CD4-positive, CD25-positive, alpha-beta regulatory T cell (primary cell): ENCODE measurements around the gene NACAD. TPM values are rescaled to one million over a fixed set of nuclear protein-coding genes. Genes with fewer than 3 reads are reported as not detected.

Experiments used
- ATAC-seq, 2 donors: fragments of 150-1000 bp; cut with Tn5 transposase; one replicate each; pipeline ENCODE4 v1.10.0; 2021; ENCODE audit warnings: low read depth in 2 of 2, moderate number of reproducible peaks in 2 of 2, moderate library complexity in 1 of 2
- DNase-seq, 3 donors: peaks; one replicate each; pipeline versions ENCODE4 v3.0.0 to v3.0.0-alpha.2; 2012 to 2022; ENCODE audit warnings: mixed read lengths in 1 of 3
- H3K27ac ChIP-seq: one replicate; pipeline ENCODE4 v1.7.0; 2013; ENCODE audit warnings: mild to moderate bottlenecking, low read length; ENCODE audit not compliant: insufficient read depth, poor library complexity, severe bottlenecking
- H3K27me3 ChIP-seq: one replicate; pipeline ENCODE4 v1.7.0; 2013; ENCODE audit warnings: low read length; ENCODE audit not compliant: control insufficient read depth, insufficient read depth
- H3K36me3 ChIP-seq: one replicate; pipeline ENCODE4 v1.7.0; 2013; ENCODE audit warnings: mild to moderate bottlenecking, low read length, moderate library complexity; ENCODE audit not compliant: control insufficient read depth, insufficient read depth
- H3K4me1 ChIP-seq: 2 replicates; pipeline ENCODE4 v1.7.0; 2013; ENCODE audit warnings: mild to moderate bottlenecking, low read length; ENCODE audit not compliant: insufficient read depth, control insufficient read depth, poor library complexity, severe bottlenecking
- H3K4me3 ChIP-seq: one replicate; pipeline ENCODE4 v1.7.0; 2013; ENCODE audit warnings: low read depth, mild to moderate bottlenecking, low read length, moderate library complexity
- H3K9me3 ChIP-seq, 2 experiments: 1 replicate in 1 of 2; 2 replicates in 1 of 2; pipeline ENCODE4 v1.7.0; 2013; ENCODE audit warnings: low read length in 2 of 2, mild to moderate bottlenecking in 1 of 2, moderate library complexity in 1 of 2; ENCODE audit not compliant: control insufficient read depth in 2 of 2
- H3K27ac Mint-ChIP-seq, 3 donors: one replicate each; pipeline ENCODE4 v1.8.0; 2020 to 2022; ENCODE audit warnings: mild to moderate bottlenecking in 3 of 3, mixed read lengths in 3 of 3, moderate library complexity in 2 of 3
- H3K27me3 Mint-ChIP-seq: one replicate; pipeline ENCODE4 v1.8.0; 2022; ENCODE audit warnings: mild to moderate bottlenecking, mixed read lengths
- H3K36me3 Mint-ChIP-seq: one replicate; pipeline ENCODE4 v1.8.0; 2020; ENCODE audit warnings: mixed read lengths
- H3K4me1 Mint-ChIP-seq, 4 donors: one replicate each; pipeline ENCODE4 v1.8.0; 2020 to 2022; ENCODE audit warnings: mixed read lengths in 4 of 4, mild to moderate bottlenecking in 1 of 4
- H3K4me3 Mint-ChIP-seq, 4 donors: one replicate each; pipeline ENCODE4 v1.8.0; 2020 to 2022; ENCODE audit warnings: mild to moderate bottlenecking in 4 of 4, mixed read lengths in 4 of 4, moderate library complexity in 3 of 4
- H3K9me3 Mint-ChIP-seq, 7 donors: one replicate each; pipeline ENCODE4 v1.8.0; 2020 to 2022; ENCODE audit warnings: mixed read lengths in 7 of 7, mild to moderate bottlenecking in 3 of 7, moderate library complexity in 2 of 7
- polyA plus RNA-seq, 4 donors: library from polyadenylated mRNA; unstranded; fragments of 300-500 nt; fragmentation: Illumina TruSeq; gene quantifications; one replicate each; pipeline ENCODE4 v1.2.3, GENCODE V29; 2021
- total RNA-seq: library from RNA; stranded (reverse); gene quantifications from one replicate; pipeline ENCODE4 v1.2.3, GENCODE V29; 2022

The NACAD gene
- total and polyA plus RNA-seq, 5 donors from 2014 or later, result 0.07 TPM; not detected in 4

DNA sequence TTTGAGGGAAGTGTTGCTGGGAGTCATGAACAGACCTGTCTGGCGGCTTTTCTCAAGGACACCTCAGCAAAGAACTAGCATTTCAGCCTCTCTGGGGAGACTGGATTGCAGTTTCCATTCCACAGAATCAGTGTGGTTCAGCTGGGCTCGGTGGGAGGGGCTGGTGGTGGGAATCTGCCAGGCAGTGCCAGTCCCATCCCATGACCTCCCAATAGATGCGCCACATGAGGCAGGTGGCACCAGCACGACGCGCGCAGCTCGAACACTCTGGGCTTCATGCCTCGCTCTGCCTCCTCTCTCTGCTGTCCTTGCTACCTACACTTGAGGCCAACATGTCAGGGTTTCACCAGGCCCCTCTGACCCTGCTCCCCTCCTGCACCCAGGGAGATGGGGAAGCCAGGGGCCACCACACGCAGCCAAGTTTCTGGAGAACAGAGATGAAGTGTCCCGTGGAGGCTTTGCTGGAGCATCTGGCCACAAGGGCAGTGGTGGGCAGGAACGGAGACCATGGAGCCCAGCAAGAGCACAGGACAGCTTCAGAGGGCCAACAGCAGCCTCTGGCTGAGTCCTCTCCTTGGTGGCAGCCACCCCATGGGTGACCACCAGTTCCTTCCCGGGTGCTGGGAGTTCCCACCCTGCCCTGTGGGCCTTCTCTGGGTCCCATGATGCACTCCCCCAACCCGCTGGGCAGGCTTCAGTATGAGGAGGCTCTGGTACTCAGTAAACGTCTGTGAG lies 2.3 kb downstream of the NACAD start:
- ATAC-seq (no peak), DNase-seq (no peak)
- no peak overlapping the region for H3K4me3 ChIP-seq
- Mint-ChIP-seq H3K27ac (peak overlapping the region in 2 of 3 donors; percentile 15 to 52), H3K4me3 (peak overlapping the region in 1 of 4 donors; percentile 66), H3K36me3 (no peaks in the 10 kb centered on the region), H3K27me3 (peaks cover 23% of the 10 kb centered on the region), H3K9me3 (peaks cover 0 to 1% (median 0%) of the 10 kb centered on the region in 7 donors), H3K4me1 (peaks cover 0 to 12% (median 0%) of the 10 kb centered on the region in 4 donors)
- no peaks in the 10 kb centered on the region for H3K27me3 ChIP-seq
- H3K27ac ChIP-seq, result no peak overlapping the region
- no peaks in the 10 kb centered on the region for H3K36me3 ChIP-seq
- H3K4me1 ChIP-seq, result peaks cover 15% of the 10 kb centered on the region
- H3K9me3 ChIP-seq, result no peaks in the 10 kb centered on the region

- Mint-ChIP-seq H3K9me3 (no peaks in the 10 kb centered on the region), H3K36me3 (no peaks in the 10 kb centered on the region), H3K4me3 (no peak overlapping the region), H3K27ac (no peak overlapping the region), H3K27me3 (peaks cover 23% of the 10 kb centered on the region), H3K4me1 (peaks cover 0 to 12% (median 0%) of the 10 kb centered on the region in 4 donors)
- DNase-seq, result no peak
- no peak overlapping the region for H3K4me3 ChIP-seq
- H3K27me3 ChIP-seq, result no peaks in the 10 kb centered on the region
- H3K4me1 ChIP-seq, result peaks cover 15% of the 10 kb centered on the region
- no peaks in the 10 kb centered on the region for H3K9me3 ChIP-seq
- H3K36me3 ChIP-seq, result no peaks in the 10 kb centered on the region
- no peak overlapping the region for H3K27ac ChIP-seq
- ATAC-seq, result no peak
These were observed 3.1 kb downstream of the NACAD start for GRCh38 chr7:45085619-45086200.

- DNase-seq, result no peak
- no peak overlapping the region for H3K4me3 Mint-ChIP-seq
- H3K27ac Mint-ChIP-seq, result no peak overlapping the region
These were observed 3.7 kb downstream of the NACAD start for GRCh38 chr7:45084901-45085618.

DNA sequence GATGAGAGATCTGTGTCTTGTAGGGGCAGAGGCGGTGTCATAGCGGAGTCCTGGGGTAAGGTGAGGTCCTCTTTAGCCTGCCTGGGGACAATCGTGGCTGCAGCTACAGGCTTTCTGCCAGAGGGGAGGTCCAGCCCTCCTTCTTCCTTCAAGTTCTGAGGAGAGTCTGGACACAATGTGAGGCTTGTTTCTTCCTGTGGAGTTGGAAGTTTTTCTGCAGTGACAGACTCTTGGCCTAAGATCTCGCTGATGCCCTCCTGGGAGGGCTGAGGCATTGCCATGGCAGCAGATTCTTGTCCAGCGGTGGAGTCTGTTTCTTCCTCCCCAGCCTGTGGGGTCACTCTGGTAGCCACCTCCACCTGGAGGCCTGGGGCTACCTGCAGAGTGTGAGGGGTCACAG lies 4.4 kb downstream of the NACAD start:
- H3K36me3 Mint-ChIP-seq, result no peaks in the 10 kb centered on the region
- H3K9me3 Mint-ChIP-seq, result no peaks in the 10 kb centered on the region
- no peak overlapping the region for H3K4me3 Mint-ChIP-seq
- peaks cover 12% of the 10 kb centered on the region for H3K4me1 ChIP-seq
- peaks cover 11% of the 10 kb centered on the region for H3K27me3 Mint-ChIP-seq
- no peak for ATAC-seq
- H3K27me3 ChIP-seq, result no peaks in the 10 kb centered on the region
- no peaks in the 10 kb centered on the region for H3K36me3 ChIP-seq
- no peak overlapping the region for H3K27ac ChIP-seq
- no peaks in the 10 kb centered on the region for H3K9me3 ChIP-seq
- peaks cover 0 to 9% (median 0%) of the 10 kb centered on the region in 4 donors for H3K4me1 Mint-ChIP-seq
- no peak overlapping the region for H3K4me3 ChIP-seq
- DNase-seq, result no peak
- no peak overlapping the region for H3K27ac Mint-ChIP-seq

More at GRCh38 chr7:45084901-45085618, 3.7 kb downstream of the NACAD start:
- Histone ChIP-seq H3K27me3 (no peaks in the 10 kb centered on the region), H3K4me1 (peaks cover 15% of the 10 kb centered on the region), H3K4me3 (no peak overlapping the region), H3K27ac (no peak overlapping the region), H3K9me3 (no peaks in the 10 kb centered on the region), H3K36me3 (no peaks in the 10 kb centered on the region)
- Mint-ChIP-seq H3K27me3 (peaks cover 18% of the 10 kb centered on the region), H3K9me3 (no peaks in the 10 kb centered on the region), H3K4me1 (peaks cover 0 to 12% (median 0%) of the 10 kb centered on the region in 4 donors), H3K36me3 (no peaks in the 10 kb centered on the region)
- ATAC-seq, result no peak

DNA sequence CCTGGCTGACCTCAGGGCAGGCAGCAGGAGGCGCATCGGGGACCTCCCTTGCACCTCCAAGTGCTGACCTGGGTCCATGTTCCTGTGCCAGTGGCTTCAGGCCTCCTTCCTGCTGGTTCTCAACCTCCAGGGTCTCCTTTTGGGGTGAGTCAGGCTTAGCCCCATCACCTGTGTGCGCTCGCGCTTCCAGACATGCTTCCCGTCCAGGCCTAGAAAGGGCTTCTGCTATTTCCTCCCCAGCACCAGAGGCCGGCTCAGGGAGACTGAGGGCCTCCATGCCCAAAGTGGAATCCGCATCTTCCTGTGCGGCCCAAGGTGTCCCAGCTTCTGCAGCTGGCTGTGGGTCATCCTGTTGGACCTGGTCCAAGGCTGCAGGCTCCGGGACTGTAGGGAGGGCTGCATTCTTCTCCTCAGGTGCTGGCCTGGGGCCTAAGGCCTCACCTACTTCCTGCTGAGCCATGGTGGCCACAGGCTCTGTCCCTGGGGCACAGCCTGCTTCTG lies 5.9 kb downstream of the NACAD start:
- Mint-ChIP-seq H3K9me3 (no peaks in the 10 kb centered on the region), H3K27ac (no peak overlapping the region), H3K27me3 (peaks cover 9% of the 10 kb centered on the region), H3K4me3 (no peak overlapping the region), H3K4me1 (peaks cover 0 to 6% (median 0%) of the 10 kb centered on the region in 4 donors), H3K36me3 (no peaks in the 10 kb centered on the region)
- H3K27ac ChIP-seq, result no peak overlapping the region
- no peaks in the 10 kb centered on the region for H3K4me1 ChIP-seq
- DNase-seq (no peak), ATAC-seq (no peak)
- no peaks in the 10 kb centered on the region for H3K36me3 ChIP-seq
- H3K4me3 ChIP-seq, result no peak overlapping the region
- no peaks in the 10 kb centered on the region for H3K27me3 ChIP-seq
- no peaks in the 10 kb centered on the region for H3K9me3 ChIP-seq

GRCh38 chr7:45082031-45082830 lies 6.5 kb downstream of the NACAD start:
- Mint-ChIP-seq H3K4me3 (no peak overlapping the region), H3K27ac (no peak overlapping the region), H3K9me3 (no peaks in the 10 kb centered on the region), H3K36me3 (no peaks in the 10 kb centered on the region), H3K27me3 (peaks cover 7% of the 10 kb centered on the region), H3K4me1 (peaks cover 0 to 8% (median 0%) of the 10 kb centered on the region in 4 donors)
- no peaks in the 10 kb centered on the region for H3K9me3 ChIP-seq
- H3K27ac ChIP-seq, result no peak overlapping the region
- no peaks in the 10 kb centered on the region for H3K27me3 ChIP-seq
- DNase-seq (no peak), ATAC-seq (no peak)
- peaks cover 5% of the 10 kb centered on the region for H3K36me3 ChIP-seq
- no peaks in the 10 kb centered on the region for H3K4me1 ChIP-seq
- H3K4me3 ChIP-seq, result no peak overlapping the region

- no peak for DNase-seq
- no peak overlapping the region for H3K27ac Mint-ChIP-seq
- Histone ChIP-seq H3K27me3 (no peaks in the 10 kb centered on the region), H3K36me3 (peaks cover 11% of the 10 kb centered on the region), H3K4me3 (no peak overlapping the region), H3K27ac (no peak overlapping the region), H3K4me1 (no peaks in the 10 kb centered on the region), H3K9me3 (no peaks in the 10 kb centered on the region)
- H3K4me3 Mint-ChIP-seq, result no peak overlapping the region
- no peaks in the 10 kb centered on the region for H3K9me3 Mint-ChIP-seq
- peaks cover 0 to 8% (median 0%) of the 10 kb centered on the region in 4 donors for H3K4me1 Mint-ChIP-seq
- ATAC-seq, result no peak
- no peaks in the 10 kb centered on the region for H3K36me3 Mint-ChIP-seq
- H3K27me3 Mint-ChIP-seq, result peaks cover 4% of the 10 kb centered on the region
These were observed 7.1 kb downstream of the NACAD start for GRCh38 chr7:45081670-45081974.
